ENCODE results near the gene LPIN1.

DNA sequence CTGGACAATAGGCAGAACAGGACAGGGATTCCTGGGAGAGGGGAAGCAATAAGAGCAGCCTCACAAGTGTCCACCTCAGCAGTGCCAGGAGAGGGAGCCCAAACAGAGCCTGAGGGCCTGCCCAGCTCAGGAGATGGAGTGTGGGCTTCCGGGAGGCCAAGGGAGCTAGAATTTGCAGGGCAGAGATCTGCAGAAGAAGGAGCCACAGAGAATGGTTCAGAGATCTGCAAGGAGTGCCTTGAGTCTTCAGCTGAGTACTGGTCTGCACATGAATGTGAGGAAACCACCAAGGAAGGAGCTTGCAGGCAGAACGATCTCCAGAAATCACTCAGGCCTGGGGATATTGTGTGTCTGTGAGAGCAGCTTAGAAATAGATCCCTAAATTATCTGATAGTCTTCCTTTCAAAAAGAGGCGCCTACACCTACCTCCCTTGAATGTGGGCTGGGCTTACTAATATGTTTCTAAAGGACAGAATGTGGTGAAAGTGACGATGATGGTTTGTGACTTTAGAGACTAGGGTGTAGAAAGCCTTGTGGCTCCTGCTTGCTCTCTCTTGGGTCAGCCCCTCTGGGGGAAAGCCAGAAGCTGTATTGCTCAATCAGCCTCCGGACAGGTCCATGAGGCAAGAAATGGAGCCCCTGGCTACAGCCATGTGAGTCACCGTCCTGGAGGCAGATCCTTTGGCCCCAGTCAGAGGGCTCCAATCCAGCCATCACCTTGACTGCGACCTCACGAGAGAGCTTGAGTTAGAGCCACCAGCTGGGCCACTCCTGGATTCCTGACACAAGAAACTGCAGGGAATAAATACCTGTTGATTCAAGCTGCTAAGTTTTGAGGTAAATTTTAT is 7.6 kb upstream of the LPIN1 start:
- TF ChIP-seq, protein P1, sequence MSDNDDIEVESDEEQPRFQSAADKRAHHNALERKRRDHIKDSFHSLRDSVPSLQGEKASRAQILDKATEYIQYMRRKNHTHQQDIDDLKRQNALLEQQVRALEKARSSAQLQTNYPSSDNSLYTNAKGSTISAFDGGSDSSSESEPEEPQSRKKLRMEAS (IDR thresholded peaks at IDR 0.05; ENCODE audit: low read depth, low read length), result peak; percentile 55; the same call in 1 of the 2 replicates
- TF ChIP-seq, protein P2, sequence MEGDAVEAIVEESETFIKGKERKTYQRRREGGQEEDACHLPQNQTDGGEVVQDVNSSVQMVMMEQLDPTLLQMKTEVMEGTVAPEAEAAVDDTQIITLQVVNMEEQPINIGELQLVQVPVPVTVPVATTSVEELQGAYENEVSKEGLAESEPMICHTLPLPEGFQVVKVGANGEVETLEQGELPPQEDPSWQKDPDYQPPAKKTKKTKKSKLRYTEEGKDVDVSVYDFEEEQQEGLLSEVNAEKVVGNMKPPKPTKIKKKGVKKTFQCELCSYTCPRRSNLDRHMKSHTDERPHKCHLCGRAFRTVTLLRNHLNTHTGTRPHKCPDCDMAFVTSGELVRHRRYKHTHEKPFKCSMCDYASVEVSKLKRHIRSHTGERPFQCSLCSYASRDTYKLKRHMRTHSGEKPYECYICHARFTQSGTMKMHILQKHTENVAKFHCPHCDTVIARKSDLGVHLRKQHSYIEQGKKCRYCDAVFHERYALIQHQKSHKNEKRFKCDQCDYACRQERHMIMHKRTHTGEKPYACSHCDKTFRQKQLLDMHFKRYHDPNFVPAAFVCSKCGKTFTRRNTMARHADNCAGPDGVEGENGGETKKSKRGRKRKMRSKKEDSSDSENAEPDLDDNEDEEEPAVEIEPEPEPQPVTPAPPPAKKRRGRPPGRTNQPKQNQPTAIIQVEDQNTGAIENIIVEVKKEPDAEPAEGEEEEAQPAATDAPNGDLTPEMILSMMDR (IDR thresholded peaks at IDR 0.05; ENCODE audit: low read depth, low read length), result peak; percentile 69
- TF ChIP-seq POLR2A (IDR thresholded peaks at IDR 0.05; ENCODE audit: extremely low read depth, insufficient read length), result no peak

Measured in NB4 (cell line).